Measurements from ENCODE around the gene ZBTB7A.

The ZBTB7A gene

GRCh38 chr19:4045597-4046361, 20.9 kb downstream of the ZBTB7A start:
- Histone ChIP-seq H3K9me3 (ENCODE audit: insufficient read depth, low read depth, low read length) (no peaks in the 10 kb centered on the region), H4K20me1 (ENCODE audit: insufficient read depth, low read length, poor library complexity, severe bottlenecking) (peaks cover 30% of the 10 kb centered on the region), H3K79me2 (ENCODE audit: insufficient read depth, low read length) (peaks cover 31% of the 10 kb centered on the region; the same call in 1 of the 2 replicates), H3K9me2 (replicated peaks; ENCODE audit: low read depth, low read length) (no peaks in the 10 kb centered on the region), H2AFZ (ENCODE audit: low read length) (no peak overlapping the region), H3K4me2 (ENCODE audit: low read depth, low read length, poor library complexity, severe bottlenecking) (no peak overlapping the region), H3K4me3 (ENCODE audit: low read length, poor library complexity, severe bottlenecking) (no peak overlapping the region), H3F3A (ENCODE audit: low read depth) (no peaks in the 10 kb centered on the region), H3K27me3 (ENCODE audit: insufficient read depth, low read length, poor library complexity, severe bottlenecking) (no peaks in the 10 kb centered on the region), H3K9ac (ENCODE audit: low read depth, low read length, poor library complexity, severe bottlenecking) (no peak overlapping the region), H3K36me3 (ENCODE audit: insufficient read depth, low read length) (peaks cover 42% of the 10 kb centered on the region; the same call in 1 of the 2 replicates), H3K4me1 (ENCODE audit: insufficient read depth, low read length, poor library complexity, severe bottlenecking) (no peaks in the 10 kb centered on the region)
- TF ChIP-seq EZH2phosphoT487 (IDR thresholded peaks at IDR 0.05; ENCODE audit: borderline replicate concordance), result no peak
- TF ChIP-seq, protein P1, sequence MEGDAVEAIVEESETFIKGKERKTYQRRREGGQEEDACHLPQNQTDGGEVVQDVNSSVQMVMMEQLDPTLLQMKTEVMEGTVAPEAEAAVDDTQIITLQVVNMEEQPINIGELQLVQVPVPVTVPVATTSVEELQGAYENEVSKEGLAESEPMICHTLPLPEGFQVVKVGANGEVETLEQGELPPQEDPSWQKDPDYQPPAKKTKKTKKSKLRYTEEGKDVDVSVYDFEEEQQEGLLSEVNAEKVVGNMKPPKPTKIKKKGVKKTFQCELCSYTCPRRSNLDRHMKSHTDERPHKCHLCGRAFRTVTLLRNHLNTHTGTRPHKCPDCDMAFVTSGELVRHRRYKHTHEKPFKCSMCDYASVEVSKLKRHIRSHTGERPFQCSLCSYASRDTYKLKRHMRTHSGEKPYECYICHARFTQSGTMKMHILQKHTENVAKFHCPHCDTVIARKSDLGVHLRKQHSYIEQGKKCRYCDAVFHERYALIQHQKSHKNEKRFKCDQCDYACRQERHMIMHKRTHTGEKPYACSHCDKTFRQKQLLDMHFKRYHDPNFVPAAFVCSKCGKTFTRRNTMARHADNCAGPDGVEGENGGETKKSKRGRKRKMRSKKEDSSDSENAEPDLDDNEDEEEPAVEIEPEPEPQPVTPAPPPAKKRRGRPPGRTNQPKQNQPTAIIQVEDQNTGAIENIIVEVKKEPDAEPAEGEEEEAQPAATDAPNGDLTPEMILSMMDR (conservative IDR thresholded peaks at IDR 0.05; ENCODE audit: low read length), result no peak

DNA sequence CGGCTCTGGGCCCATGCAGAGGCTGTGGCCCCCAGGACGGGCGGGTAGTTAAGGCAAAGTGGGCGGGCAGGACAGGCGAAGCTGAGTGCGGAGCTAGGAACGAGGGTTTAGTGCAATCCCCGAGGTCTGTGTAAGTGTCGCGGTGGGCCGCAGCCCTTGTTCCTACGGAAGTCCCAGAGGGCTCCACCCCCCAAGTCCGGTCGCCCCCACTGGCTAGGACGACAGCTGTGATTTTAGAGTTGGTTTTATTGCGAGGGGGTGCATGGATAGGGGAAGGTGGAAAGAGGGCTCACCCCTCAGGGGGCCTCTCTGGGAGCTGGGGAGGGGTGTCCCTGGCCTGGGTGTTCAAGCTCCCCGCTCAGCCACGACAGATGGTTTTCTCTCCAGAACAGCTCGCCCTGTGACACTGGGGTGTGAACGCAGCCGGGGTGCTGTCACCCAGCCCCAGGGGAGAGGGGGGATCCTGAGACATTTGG, 21.7 kb downstream of the ZBTB7A start:
- Histone ChIP-seq H4K20me1 (ENCODE audit: insufficient read depth, low read length, poor library complexity, severe bottlenecking) (peaks cover 25% of the 10 kb centered on the region), H3K9me3 (ENCODE audit: insufficient read depth, low read depth, low read length) (no peaks in the 10 kb centered on the region), H3K79me2 (ENCODE audit: insufficient read depth, low read length) (peaks cover 24% of the 10 kb centered on the region; the same call in 1 of the 2 replicates), H3K4me2 (ENCODE audit: low read depth, low read length, poor library complexity, severe bottlenecking) (no peak overlapping the region), H3F3A (ENCODE audit: low read depth) (no peaks in the 10 kb centered on the region), H3K4me1 (ENCODE audit: insufficient read depth, low read length, poor library complexity, severe bottlenecking) (no peaks in the 10 kb centered on the region), H3K9me2 (replicated peaks; ENCODE audit: low read depth, low read length) (no peaks in the 10 kb centered on the region), H3K27me3 (ENCODE audit: insufficient read depth, low read length, poor library complexity, severe bottlenecking) (no peaks in the 10 kb centered on the region), H2AFZ (ENCODE audit: low read length) (no peak overlapping the region), H3K9ac (ENCODE audit: low read depth, low read length, poor library complexity, severe bottlenecking) (no peak overlapping the region), H3K36me3 (ENCODE audit: insufficient read depth, low read length) (peaks cover 36% of the 10 kb centered on the region; the same call in 1 of the 2 replicates), H3K4me3 (ENCODE audit: low read length, poor library complexity, severe bottlenecking) (no peak overlapping the region)
- TF ChIP-seq, protein P1 (conservative IDR thresholded peaks at IDR 0.05; ENCODE audit: low read length), result no peak
- TF ChIP-seq EZH2phosphoT487 (IDR thresholded peaks at IDR 0.05; ENCODE audit: borderline replicate concordance), result no peak

- Histone ChIP-seq H3K4me2 (ENCODE audit: low read depth, low read length, poor library complexity, severe bottlenecking) (no peak overlapping the region), H3K9me2 (replicated peaks; ENCODE audit: low read depth, low read length) (no peaks in the 10 kb centered on the region), H3K4me3 (ENCODE audit: low read length, poor library complexity, severe bottlenecking) (no peak overlapping the region), H3K36me3 (ENCODE audit: insufficient read depth, low read length) (peaks cover 27% of the 10 kb centered on the region; the same call in 1 of the 2 replicates), H3K9ac (ENCODE audit: low read depth, low read length, poor library complexity, severe bottlenecking) (no peak overlapping the region), H3K9me3 (ENCODE audit: insufficient read depth, low read depth, low read length) (no peaks in the 10 kb centered on the region), H3K79me2 (ENCODE audit: insufficient read depth, low read length) (peaks cover 17% of the 10 kb centered on the region; the same call in 1 of the 2 replicates), H2AFZ (ENCODE audit: low read length) (no peak overlapping the region), H3K4me1 (ENCODE audit: insufficient read depth, low read length, poor library complexity, severe bottlenecking) (no peaks in the 10 kb centered on the region), H4K20me1 (ENCODE audit: insufficient read depth, low read length, poor library complexity, severe bottlenecking) (peaks cover 17% of the 10 kb centered on the region), H3K27me3 (ENCODE audit: insufficient read depth, low read length, poor library complexity, severe bottlenecking) (no peaks in the 10 kb centered on the region), H3F3A (ENCODE audit: low read depth) (no peaks in the 10 kb centered on the region)
- TF ChIP-seq EZH2phosphoT487 (IDR thresholded peaks at IDR 0.05; ENCODE audit: borderline replicate concordance), result no peak
- TF ChIP-seq, protein P1 (conservative IDR thresholded peaks at IDR 0.05; ENCODE audit: low read length), result no peak
Observed at GRCh38 chr19:4043966-4044715, 22.6 kb downstream of the ZBTB7A start.

All from Loucy (cell line).